Endothelial cell of umbilical vein (primary cell): ENCODE results near the gene DPPA2. TPM values are rescaled to one million over a fixed set of nuclear protein-coding genes. Genes with fewer than 3 reads are reported as not detected.

Experiments
- BruUV-seq: library from RNA; stranded (reverse); fragments of 400-500 nt; replicated peaks from 2 replicates; lab custom pipeline; 2021; lab: Mats Ljungman, UMichigan
- CTCF ChIA-PET: fragments of 300-600, 350-600 bp; sonication (Branson Sonifier 250); formaldehyde crosslinking; loops from one replicate; lab custom pipeline; 2021; ENCODE audit warnings: antibody characterized with exemption, inconsistent platforms; lab: Charles Lee
- POLR2A ChIA-PET: fragments of 300-600, 350-600 bp; sonication (Branson Sonifier 250); formaldehyde crosslinking; loops from one replicate; lab custom pipeline; 2021; ENCODE audit warnings: antibody characterized with exemption, inconsistent platforms; lab: Charles Lee
- DNase-seq: peaks from one replicate; pipeline ENCODE4 v3.0.0-alpha.2; 2011; ENCODE audit warnings: low read depth, low spot score
- FAIRE-seq: peaks from 2 replicates; lab custom pipeline; 2011; peaks lifted over from hg19 to GRCh38; lab: Jason Lieb, UNC
- H2AFZ ChIP-seq: 2 replicates; pipeline ENCODE4 v1.6.0; 2012; ENCODE audit warnings: low read depth, low read length, control low read depth, inconsistent platforms
- H3K27ac ChIP-seq: 2 replicates; pipeline ENCODE4 v1.5.1; 2011; ENCODE audit warnings: low read depth, mild to moderate bottlenecking, control low read depth, low read length, moderate library complexity; ENCODE audit not compliant: insufficient read depth
- H3K27me3 ChIP-seq, 2 experiments: 2 replicates each; pipeline versions ENCODE4 v1.6.0 to v1.6.1; 2011; ENCODE audit warnings: low read length in 2 of 2, mixed read lengths in 1 of 2; ENCODE audit not compliant: control insufficient read depth in 2 of 2, insufficient read depth in 2 of 2
- H3K36me3 ChIP-seq, 2 experiments: 2 replicates in 1 of 2; 3 replicates in 1 of 2; pipeline ENCODE4 v1.5.1; 2011; ENCODE audit warnings: low read length in 2 of 2, mild to moderate bottlenecking in 1 of 2, moderate library complexity in 1 of 2; ENCODE audit not compliant: control insufficient read depth in 2 of 2, insufficient read depth in 2 of 2; ENCODE audit errors: extremely low read depth in 1 of 2
- H3K4me1 ChIP-seq: 3 replicates; pipeline ENCODE4 v1.5.1; 2011; ENCODE audit warnings: mild to moderate bottlenecking, low read length; ENCODE audit not compliant: control insufficient read depth, insufficient read depth; ENCODE audit errors: extremely low read depth
- H3K4me2 ChIP-seq: 2 replicates; pipeline ENCODE4 v1.6.1; 2011; ENCODE audit warnings: low read length, control low read depth, mixed read lengths; ENCODE audit not compliant: insufficient read depth
- H3K4me3 ChIP-seq, 3 experiments: fragments of 200-600 bp in 1 of 3; sonication (generic), shearing (Covaris generic) in 1 of 3; replicated peaks in 1 of 3; 2 replicates each; pipeline ENCODE4 v1.5.1; 2011 to 2016; ENCODE audit warnings: control low read depth in 3 of 3, low read length in 3 of 3, mild to moderate bottlenecking in 2 of 3, inconsistent platforms in 1 of 3, low read depth in 1 of 3, moderate library complexity in 1 of 3; ENCODE audit not compliant: insufficient read depth in 1 of 3
- H3K79me2 ChIP-seq: 2 replicates; pipeline ENCODE4 v1.6.0; 2012; ENCODE audit warnings: low read length, inconsistent platforms; ENCODE audit not compliant: control insufficient read depth, insufficient read depth
- H3K9ac ChIP-seq: replicated peaks from 2 replicates; pipeline ENCODE3; 2011; ENCODE audit warnings: low read length, control low read depth; ENCODE audit not compliant: insufficient read depth; ENCODE audit errors: extremely low read depth
- H3K9me1 ChIP-seq: replicated peaks from 3 replicates; pipeline ENCODE4 v1.6.0; 2011; ENCODE audit warnings: mild to moderate bottlenecking, low read length; ENCODE audit not compliant: control insufficient read depth, insufficient read depth; ENCODE audit errors: extremely low read depth
- H3K9me3 ChIP-seq: replicated peaks from 2 replicates; pipeline ENCODE4 v1.5.1; 2012; ENCODE audit warnings: low read length, inconsistent platforms; ENCODE audit not compliant: control insufficient read depth, insufficient read depth
- H4K20me1 ChIP-seq: replicated peaks from 2 replicates; pipeline ENCODE3; 2011; ENCODE audit warnings: mild to moderate bottlenecking, low read length; ENCODE audit not compliant: control insufficient read depth, insufficient read depth; ENCODE audit errors: extremely low read depth
- EZH2 ChIP-seq: IDR thresholded peaks from 2 replicates; pipeline ENCODE4 v1.6.1; 2012; ENCODE audit warnings: borderline replicate concordance, low read depth, mild to moderate bottlenecking, moderate library complexity, low read length, inconsistent platforms; ENCODE audit not compliant: severe bottlenecking
- FOS ChIP-seq: IDR thresholded peaks from 2 replicates; pipeline ENCODE4 v1.6.1; 2011; ENCODE audit warnings: mild to moderate bottlenecking, low read length, moderate library complexity, borderline replicate concordance; ENCODE audit not compliant: insufficient read depth
- GATA2 ChIP-seq: IDR thresholded peaks from 2 replicates; pipeline ENCODE4 v1.7.0; 2011; ENCODE audit warnings: low read depth, mild to moderate bottlenecking, moderate library complexity, mixed read lengths, low read length; ENCODE audit not compliant: insufficient read length, insufficient read depth
- JUN ChIP-seq: IDR thresholded peaks from 2 replicates; pipeline ENCODE4 v1.6.1; 2011; ENCODE audit warnings: borderline replicate concordance, low read depth; ENCODE audit not compliant: insufficient read length, insufficient read depth
- MYC ChIP-seq: IDR thresholded peaks from one replicate; pipeline ENCODE4 v1.6.1; 2011; ENCODE audit warnings: mild to moderate bottlenecking, low read depth, low read length
- POLR2A ChIP-seq: IDR thresholded peaks from 2 replicates; pipeline ENCODE4 v1.6.1; 2012; ENCODE audit warnings: low read depth, mild to moderate bottlenecking, control low read depth, low read length
- POLR2AphosphoS5 ChIP-seq: IDR thresholded peaks from 2 replicates; pipeline ENCODE4 v1.6.1; 2012; ENCODE audit warnings: low read depth, mild to moderate bottlenecking, control low read depth, low read length, moderate library complexity; ENCODE audit not compliant: insufficient read depth
- dilution Hi-C: fragments of 300-500 bp; cut with MboI; formaldehyde crosslinking; loops from one replicate; pipeline ENCODE4 v1.15.0; 2019; ENCODE audit warnings: low sequenced_read_pairs; ENCODE audit not compliant: extremely low pct_ligation_motif_present
- intact Hi-C: fragments of 100-400 bp; cut with micrococcal nuclease; formaldehyde crosslinking; loops from one replicate; pipeline ENCODE4 v1.10.0; 2022
- polyA plus RNA-seq, 4 experiments: library from polyadenylated mRNA; depleted of rRNA in 3 of 4; stranded (reverse) in 3 of 4; unstranded in 1 of 4; fragments of >200 nt; gene quantifications; 2 replicates each; pipeline versions ENCODE4 v1.2.1 to v1.2.3, GENCODE V29; 2011 to 2012; ENCODE audit warnings: missing spikeins in 1 of 4
- total RNA-seq: library from RNA; stranded (reverse); gene quantifications from 2 replicates; pipeline ENCODE4 v1.2.3, GENCODE V29; 2021
- TF ChIP-seq, protein P1 (sequence below), 2 donors: IDR thresholded peaks; 1 replicate in 1 of 2; 2 replicates in 1 of 2; pipeline ENCODE4 v1.5.1; 2011; ENCODE audit warnings: low read length in 2 of 2, mild to moderate bottlenecking in 2 of 2, moderate library complexity in 2 of 2, control low read depth in 1 of 2, inconsistent platforms in 1 of 2, low read depth in 1 of 2; ENCODE audit not compliant: insufficient read depth in 1 of 2; ENCODE audit errors: extremely low read depth in 1 of 2
- TF ChIP-seq, protein P2 (sequence below): IDR thresholded peaks from 2 replicates; pipeline ENCODE4 v1.6.1; 2011; ENCODE audit not compliant: insufficient read depth, insufficient read length

Gene DPPA2
- total and polyA plus RNA-seq, 2 donors (not counting 3 experiments of a cell fraction or from before 2014, with no cell fraction given) = not detected

DNA sequence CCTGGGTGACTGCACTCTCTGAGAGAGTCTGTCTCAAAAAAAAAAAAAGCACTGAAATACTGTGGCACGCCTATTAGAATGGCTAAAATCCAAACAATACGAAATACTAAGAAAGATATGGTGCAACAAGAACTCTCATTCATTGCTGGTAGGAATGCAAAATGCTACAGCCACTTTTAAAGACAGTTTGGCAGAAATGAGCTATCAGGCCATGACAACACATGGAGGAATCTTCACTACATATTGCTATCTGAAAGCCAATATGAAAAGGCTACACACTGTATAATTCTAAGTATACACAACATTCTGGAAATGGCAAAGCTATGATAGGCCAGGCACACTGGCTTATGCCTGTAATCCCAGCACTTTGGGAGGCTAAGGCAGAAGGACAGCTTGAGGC lies 18.8 kb downstream of the DPPA2 start:
- CTCF ChIA-PET = no interaction called here
- intact Hi-C loops = no loop called here
- Histone ChIP-seq H3K36me3 (no peaks in the 10 kb centered on the region), H3K9me3 (no peaks in the 10 kb centered on the region), H3K9me1 (no peaks in the 10 kb centered on the region), H3K27me3 (no peaks in the 10 kb centered on the region), H3K9ac (no peak overlapping the region), H3K79me2 (no peaks in the 10 kb centered on the region), H3K4me1 (no peaks in the 10 kb centered on the region), H4K20me1 (no peaks in the 10 kb centered on the region), H3K27ac (no peak overlapping the region), H3K4me3 (no peak overlapping the region), H2AFZ (no peak overlapping the region), H3K4me2 (no peak overlapping the region)
- DNase-seq = no peak
- no TSS peak for BruUV-seq
- TF ChIP-seq, protein P1, sequence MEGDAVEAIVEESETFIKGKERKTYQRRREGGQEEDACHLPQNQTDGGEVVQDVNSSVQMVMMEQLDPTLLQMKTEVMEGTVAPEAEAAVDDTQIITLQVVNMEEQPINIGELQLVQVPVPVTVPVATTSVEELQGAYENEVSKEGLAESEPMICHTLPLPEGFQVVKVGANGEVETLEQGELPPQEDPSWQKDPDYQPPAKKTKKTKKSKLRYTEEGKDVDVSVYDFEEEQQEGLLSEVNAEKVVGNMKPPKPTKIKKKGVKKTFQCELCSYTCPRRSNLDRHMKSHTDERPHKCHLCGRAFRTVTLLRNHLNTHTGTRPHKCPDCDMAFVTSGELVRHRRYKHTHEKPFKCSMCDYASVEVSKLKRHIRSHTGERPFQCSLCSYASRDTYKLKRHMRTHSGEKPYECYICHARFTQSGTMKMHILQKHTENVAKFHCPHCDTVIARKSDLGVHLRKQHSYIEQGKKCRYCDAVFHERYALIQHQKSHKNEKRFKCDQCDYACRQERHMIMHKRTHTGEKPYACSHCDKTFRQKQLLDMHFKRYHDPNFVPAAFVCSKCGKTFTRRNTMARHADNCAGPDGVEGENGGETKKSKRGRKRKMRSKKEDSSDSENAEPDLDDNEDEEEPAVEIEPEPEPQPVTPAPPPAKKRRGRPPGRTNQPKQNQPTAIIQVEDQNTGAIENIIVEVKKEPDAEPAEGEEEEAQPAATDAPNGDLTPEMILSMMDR (IDR thresholded peaks at IDR 0.05; ENCODE audit: extremely low read depth in 1 of 2, insufficient read depth in 1 of 2, low read depth in 1 of 2, low read length in 2 of 2) = no peak
- TF ChIP-seq FOS = no peak
- no peak for TF ChIP-seq GATA2
- no peak for TF ChIP-seq POLR2AphosphoS5
- TF ChIP-seq POLR2A = no peak
- no peak for TF ChIP-seq MYC
- no peak for TF ChIP-seq EZH2
- TF ChIP-seq, protein P2, sequence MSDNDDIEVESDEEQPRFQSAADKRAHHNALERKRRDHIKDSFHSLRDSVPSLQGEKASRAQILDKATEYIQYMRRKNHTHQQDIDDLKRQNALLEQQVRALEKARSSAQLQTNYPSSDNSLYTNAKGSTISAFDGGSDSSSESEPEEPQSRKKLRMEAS = no peak
- no peak for TF ChIP-seq JUN
- dilution Hi-C loops = no loop called here
- no peak for FAIRE-seq
- POLR2A ChIA-PET = no interaction called here
